ENCODE data around the gene ETFA.
A peak's percentile ranks its signal among the peaks of the same experiment; 100 is the strongest.

ETFA gene

DNA sequence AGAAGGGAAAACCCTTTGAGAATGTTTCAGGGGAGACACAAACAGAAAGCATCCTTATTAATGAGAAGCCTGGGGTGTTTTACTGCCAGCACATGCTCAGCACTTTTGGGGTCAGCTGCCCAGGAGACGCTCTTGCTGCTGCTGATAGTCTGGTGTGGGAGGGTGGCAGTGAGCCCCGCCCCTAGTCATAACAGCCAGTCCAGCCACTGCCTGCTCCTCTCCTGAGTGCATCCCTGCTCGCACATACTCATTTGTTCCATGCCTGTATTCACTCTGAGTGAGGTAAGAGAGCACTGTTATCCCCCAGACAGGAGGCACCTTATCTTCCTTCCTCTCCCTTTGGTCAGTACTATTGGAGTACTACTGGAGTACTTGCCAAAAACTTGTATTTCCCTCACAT is 101.3 kb downstream of the ETFA start:
- DNase-seq = no peak

GRCh38 chr15:76209523-76209922 is 101.7 kb downstream of the ETFA start:
- no peak for DNase-seq

DNA sequence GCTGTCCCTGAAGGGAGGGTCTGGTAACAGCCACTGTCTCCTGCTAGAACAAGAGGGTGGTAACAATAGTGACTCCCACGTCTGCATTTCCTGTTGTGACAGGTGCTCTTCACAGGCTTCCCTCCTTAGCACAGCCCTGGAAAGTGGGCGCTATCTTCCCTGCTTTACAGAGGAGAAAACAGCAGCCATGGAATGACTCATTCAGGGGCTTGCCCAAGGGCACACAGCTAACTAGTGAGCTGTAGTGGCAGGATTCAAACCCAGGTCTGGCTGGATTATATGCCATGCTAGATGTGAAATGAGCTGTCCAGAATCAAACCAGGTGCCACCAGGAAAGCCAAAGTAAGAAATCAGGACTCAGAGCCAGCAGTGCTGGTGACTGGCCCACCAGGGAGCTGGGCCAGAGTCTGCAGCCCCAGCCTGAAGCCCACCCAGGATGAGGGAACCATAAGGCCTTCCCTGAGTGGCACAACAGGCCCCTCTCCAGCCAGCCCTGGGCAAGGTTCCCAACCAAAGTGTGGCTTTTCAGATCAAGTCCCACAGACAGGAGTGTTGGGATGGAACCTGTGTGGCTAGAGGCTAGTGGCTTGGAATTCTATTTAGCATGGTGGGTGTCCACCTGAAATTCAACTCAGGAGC is 102.4 kb downstream of the ETFA start:
- DNase-seq = no peak

DNA sequence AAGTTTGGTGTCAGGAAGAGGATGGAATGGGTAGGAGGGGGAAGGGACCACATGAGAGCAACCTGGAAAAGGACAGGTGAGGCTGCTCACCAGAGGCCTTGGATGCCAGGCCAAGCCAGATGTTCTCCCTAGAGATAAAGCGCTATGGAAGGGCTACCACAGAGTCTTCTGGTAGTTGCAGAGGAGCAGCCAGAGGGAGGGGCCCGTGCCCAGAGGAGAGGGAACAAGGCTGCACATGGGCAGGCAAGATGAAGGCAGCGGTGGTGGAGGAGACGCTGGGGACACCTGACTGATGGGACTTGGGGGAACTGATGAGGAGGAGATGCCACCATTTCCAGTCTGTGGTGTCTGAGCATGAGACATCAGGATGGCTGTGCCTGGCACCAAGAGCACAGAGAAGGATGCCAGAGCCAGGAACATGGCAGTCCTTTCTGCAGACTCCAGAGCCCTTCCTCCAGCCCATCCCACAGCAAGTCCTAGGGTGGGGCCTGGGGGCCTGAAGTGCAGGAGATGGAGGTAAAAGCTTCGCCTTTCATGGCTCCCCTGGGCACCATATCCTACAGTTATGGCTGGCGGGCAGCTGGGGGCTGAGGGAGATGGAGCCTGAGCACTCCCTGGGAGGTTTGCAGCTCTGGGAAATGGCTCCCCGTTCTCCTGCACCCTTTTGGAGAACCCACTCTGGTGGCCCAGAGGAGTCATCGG is 103.0 kb downstream of the ETFA start:
- DNase-seq = no peak

GRCh38 chr15:76206325-76206976 is 104.8 kb downstream of the ETFA start:
- peak; percentile 86 for DNase-seq

- DNase-seq = no peak
Observed at GRCh38 chr15:76204916-76205460, 106.3 kb downstream of the ETFA start.

GRCh38 chr15:76204109-76204845 is 107.0 kb downstream of the ETFA start:
- no peak for DNase-seq

DNA sequence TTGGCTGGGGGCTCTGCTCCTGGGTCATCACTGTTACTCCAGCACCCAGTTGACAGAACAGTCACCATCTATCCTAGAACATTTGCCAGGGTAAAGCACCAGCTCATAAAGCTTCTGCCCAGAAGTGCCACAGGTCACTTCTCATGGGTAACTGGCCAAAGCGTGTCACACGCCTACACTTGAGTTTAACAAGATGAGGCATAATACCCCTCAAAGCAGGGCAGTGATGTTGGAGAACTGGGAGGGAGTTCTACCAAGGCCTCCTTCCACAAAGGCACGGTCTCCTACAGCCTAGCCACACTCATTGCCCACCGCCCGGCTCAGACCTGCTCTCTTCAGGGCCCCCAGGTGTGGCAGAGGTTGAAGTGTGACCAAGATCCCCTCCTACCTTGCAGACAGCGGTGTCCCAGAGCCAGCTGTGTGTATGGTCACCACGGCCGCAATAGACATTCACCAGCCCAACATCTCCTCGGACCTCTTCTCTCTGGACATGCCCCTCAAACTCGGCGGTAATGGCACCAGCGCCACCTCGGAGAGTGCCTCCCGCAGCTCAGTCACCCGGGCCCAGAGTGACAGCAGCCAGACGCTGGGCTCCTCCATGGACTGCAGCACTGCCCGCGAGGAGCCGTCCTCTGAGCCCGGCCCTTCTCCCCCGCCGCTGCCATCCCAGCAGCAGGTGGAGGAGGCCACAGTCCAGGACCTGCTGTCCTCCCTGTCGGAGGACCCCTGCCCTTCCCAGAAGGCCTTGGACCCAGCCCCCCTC is 107.7 kb downstream of the ETFA start:
- no peak for DNase-seq

- DNase-seq = no peak
Observed at GRCh38 chr15:76201536-76202255, 109.6 kb downstream of the ETFA start.

DNA sequence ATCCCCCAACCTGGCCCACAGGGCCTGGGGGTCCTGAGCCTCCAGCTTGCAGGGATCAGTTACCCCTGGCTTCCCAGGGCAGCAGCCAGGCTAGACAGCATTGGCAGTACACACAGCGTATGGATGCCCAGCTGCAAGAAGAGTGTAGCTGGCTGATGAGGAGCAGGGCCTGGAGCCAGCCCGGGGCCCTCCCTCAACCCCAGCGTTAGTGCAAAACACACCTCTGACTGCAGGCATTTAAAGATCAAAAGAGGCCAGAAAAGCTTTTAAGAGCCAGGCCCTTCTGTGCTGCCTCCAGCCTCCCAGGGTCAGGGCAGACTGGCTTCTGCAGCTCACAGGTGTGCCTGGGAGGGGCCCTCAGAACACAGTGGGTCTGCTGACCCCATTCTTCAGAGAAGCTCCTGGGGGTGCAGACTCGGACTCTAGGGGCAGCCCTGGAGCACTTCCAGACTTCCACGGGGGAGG is 110.6 kb downstream of the ETFA start:
- DNase-seq = no peak

GRCh38 chr15:76200083-76200465 is 111.2 kb downstream of the ETFA start:
- DNase-seq = no peak

GRCh38 chr15:76199106-76200082 is 111.9 kb downstream of the ETFA start:
- no peak for DNase-seq

DNA sequence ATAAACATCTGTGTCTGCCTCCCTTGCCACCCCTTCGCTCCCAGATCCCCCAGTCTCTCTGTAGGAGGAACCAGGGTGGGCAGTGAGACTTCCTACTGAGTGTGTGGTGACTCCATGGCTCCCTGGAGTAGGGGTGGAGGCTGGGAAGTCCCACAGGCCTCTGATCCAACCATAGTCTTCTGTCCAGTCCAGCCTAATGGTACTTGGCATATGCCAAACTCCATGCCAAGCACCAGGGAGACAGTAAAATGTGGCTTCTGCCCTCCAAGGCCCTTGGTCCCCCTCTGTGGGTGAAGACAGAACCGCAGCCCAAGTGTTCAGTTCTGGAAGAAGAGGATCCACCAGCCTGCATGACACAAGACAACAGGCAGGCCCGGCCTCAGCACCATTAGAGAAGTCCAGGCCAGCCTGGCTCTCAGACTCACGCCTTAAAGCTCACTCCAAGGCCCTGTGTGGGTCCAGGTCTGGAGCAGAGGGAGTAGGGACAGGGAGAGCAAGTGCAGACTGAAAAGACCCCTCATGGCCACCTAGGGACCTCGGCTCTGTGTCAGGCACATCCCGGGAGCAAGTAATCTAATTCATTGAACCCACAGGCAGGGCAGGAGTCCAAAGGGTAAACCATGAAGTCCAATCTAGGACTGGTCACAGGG is 112.7 kb downstream of the ETFA start:
- DNase-seq = no peak

DNA sequence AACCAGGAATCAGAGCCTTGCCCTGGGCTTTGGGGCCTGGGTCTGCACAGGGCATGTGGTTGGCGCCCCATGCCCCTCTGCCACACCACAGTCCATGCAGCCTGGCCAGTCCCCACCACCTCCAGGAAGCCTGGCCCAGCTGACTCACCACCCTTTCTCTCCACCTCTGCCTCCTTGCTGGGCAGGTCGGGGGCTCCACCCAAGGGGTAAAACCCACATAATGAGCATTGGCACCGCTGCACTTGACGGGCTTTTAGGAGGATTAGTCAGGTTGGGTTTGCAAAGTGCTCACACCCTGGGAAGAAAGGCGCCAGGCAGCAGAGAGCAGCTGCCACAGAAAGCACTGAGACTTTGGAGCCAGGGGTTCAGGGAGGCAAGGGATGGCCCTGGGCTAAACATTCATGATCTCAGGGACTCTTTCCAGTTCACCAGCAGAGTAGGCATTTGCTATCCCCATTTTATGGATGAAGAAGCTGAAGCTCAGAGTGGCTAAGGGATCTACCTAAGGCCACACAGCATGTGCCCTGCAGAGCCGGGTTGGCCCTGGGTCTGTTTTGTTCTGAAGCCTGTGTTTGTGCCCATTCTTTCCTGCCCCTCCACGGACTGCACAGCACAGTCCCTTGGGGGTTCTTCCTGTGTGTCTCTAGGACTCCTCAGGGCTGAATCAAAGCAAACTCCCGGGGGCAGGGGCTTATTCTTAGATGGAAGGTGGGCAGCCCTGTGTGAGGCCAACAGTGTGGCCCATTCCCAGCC is 113.4 kb downstream of the ETFA start:
- DNase-seq = no peak

DNA sequence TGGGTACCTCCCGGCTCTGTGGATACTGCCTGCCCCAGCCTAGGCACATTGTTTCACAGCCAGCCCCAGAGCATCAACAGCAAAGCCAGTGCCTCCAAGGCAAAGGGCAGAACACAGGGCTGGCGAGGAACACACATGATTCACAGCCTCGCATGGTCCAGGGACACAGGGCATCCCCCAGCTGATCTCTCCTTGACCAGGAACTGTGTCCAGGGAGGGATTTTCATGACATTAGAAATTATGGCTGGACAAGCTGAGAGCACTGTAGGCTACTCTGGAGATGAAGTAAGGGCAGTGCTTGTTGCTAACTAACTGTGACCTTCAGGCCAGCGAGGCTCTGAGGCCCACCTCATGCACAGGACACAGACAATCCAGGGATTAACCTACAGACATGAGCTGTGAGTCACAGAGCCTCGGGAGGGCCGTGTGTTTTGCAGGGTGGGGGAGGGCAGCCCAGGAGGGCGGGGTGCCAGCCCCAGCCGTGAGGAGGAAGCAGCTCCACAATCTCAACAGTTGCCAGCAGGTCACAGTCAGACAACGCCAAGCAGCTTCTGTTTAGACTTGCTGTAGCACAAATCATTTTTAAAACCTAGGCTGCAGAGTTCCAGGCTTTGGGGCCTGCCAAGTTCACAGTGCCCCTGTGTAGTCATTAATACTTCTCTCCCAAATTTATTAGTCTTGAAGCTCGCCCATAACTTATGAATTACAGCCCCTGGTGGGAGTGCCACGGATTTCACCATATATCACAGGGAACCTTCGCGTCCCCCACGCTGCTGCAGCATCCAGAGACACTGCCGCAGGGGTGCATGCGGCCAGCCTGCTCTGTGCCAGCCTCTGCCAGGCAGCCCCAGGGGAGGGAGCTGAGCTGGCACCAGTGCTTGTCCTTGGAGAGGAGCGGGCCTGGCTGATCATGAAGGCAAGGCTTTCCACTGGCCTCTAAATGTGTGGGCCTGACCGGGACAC is 114.7 kb downstream of the ETFA start:
- DNase-seq = no peak

- DNase-seq = no peak
Observed at GRCh38 chr15:76195506-76196268, 115.6 kb downstream of the ETFA start.

DNA sequence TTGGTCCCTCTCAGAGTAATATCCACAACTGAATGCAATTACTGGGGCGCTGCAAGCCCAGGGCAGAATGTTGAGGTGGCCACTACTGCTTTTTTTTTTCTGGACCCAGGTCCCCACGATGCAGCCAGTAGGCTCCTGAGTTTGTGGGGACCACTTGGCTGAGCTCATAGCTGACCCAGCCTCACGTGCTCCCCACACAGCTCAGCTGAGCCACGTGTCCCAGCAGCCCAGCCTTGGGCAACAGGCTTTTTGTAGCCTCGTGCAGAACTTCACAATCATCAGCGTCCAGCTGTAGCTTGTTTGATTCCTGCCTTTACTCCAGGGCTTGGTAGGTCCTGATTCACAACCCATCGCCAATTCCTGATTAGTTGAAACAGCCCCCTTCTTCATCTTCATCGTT is 117.3 kb downstream of the ETFA start:
- no peak for DNase-seq
